ENCODE results near the gene BRD3OS.

BRD3OS gene

DNA sequence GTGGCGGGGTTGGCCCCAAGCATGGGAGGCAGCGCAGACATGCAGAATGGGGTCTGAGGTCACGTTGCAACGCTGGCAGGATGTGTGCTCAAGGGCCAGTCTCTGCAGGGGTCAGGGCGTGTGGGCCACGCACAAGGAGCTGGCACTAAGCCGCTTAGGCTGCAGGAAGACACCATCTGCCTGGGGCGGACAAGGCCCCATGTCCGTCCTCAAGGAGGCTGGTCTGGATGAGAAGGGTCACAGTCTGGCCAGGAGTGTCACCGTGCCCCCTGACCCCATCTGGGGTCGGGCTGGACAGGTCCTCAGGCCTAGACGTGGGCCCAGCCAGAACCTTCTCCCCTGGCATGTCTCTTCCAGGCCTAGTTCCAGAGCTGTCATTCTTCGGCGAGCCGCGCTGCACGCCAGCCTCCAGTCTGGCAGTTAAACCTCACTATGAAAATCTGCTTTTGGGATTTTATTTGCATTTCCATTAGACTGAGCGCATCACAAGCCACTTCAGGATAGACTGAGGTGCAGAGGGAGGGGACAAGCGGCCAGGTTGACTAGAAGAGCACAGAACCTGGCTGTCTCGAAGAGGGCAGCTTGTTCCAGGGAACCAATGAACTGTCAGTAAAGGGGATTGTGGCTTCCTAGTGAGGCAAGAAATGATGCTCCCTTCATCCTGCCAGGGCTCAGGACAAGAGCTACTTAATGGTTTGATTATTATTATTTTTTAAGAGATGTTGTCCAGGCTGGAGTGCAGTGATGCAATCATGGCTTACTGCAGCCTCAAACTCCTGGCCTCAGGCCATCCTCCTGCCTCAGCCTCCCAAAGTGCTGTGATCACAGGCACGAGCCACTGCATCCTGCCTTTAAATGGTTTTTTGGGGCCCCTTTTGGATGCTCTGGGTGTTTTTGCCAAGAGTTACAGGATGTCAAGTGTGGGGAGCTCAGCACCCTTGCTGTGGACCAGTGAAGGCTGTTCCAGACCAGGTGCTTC lies 4.3 kb downstream of the BRD3OS start:
- H3K36me3 ChIP-seq (ENCODE audit: control insufficient read depth, insufficient read depth, low read length) = peaks cover 52% of the 10 kb centered on the region

DNA sequence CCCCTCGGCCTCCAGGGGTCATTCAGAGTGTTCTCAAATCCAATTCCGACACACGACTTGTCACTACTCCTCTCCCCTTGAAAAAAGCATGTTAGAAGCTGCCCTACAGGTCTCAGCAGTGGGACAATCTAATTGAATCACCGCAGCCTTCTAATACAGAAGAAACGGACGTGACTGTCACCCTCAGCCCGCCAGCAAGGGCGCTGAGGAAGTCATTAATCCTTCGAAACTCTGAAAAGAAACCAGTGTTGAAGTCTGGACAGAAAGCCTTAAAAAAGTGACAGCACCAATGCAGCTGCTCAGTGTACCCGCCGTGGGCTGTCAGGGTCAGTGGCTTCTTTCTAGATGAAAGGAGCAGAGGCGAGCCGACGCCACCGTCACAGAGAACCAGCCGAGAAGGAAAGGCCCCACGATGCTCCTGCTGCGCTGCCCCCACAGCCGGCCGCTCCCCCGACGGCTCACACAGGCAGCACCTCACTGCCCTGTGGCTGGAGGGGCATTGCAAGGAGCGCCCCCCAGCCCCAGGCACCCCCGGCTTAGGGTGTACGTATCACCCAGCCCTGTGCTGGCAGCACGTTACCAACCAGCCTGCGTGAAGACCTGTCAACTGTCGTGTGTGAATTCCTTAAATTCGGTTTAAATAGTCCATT lies 5.7 kb downstream of the BRD3OS start:
- no peak overlapping the region for H3K27ac ChIP-seq (ENCODE audit: low read depth, low read length)
- H3K4me3 ChIP-seq (ENCODE audit: low read depth, low read length) = no peak overlapping the region
- H3K9me3 ChIP-seq (ENCODE audit: control insufficient read depth, insufficient read depth, low read depth, low read length) = no peaks in the 10 kb centered on the region
- peaks cover 66% of the 10 kb centered on the region for H3K36me3 ChIP-seq (ENCODE audit: control insufficient read depth, insufficient read depth, low read length)
- H3K9ac ChIP-seq (ENCODE audit: low read length) = no peak overlapping the region
- H3K27me3 ChIP-seq (ENCODE audit: control insufficient read depth, insufficient read depth, low read length) = no peaks in the 10 kb centered on the region
- peaks cover 7% of the 10 kb centered on the region; the same call in 1 of the 2 replicates for H3K4me1 ChIP-seq (ENCODE audit: control insufficient read depth, insufficient read depth, low read length)

More for the DNA sequence above, 4.3 kb downstream of the BRD3OS start:
- Histone ChIP-seq H3K4me3 (ENCODE audit: low read depth, low read length) (no peak overlapping the region), H3K9me3 (ENCODE audit: control insufficient read depth, insufficient read depth, low read depth, low read length) (no peaks in the 10 kb centered on the region), H3K9ac (ENCODE audit: low read length) (no peak overlapping the region), H3K4me1 (ENCODE audit: control insufficient read depth, insufficient read depth, low read length) (peaks cover 7% of the 10 kb centered on the region; the same call in 1 of the 2 replicates), H3K27me3 (ENCODE audit: control insufficient read depth, insufficient read depth, low read length) (no peaks in the 10 kb centered on the region), H3K27ac (ENCODE audit: low read depth, low read length) (no peak overlapping the region)

DNA sequence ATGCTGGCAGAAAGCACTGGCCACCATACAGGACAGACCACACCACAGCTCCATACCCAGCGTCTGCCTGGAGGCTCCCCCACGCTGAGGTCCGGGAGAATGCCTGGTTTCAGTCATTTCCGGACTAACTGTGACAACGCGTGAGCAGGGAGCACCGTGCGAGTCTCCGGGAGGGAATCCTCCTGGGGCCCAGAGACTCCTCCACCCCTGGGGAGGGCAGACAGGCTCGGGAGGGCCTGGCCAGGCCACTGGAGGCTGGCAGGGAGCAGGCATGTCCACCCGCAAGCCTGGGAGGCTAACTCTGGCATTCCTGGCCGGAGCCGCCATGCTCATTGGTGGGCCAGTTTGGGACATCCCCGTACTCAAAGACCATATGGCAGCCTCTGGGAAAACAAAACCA lies 6.5 kb downstream of the BRD3OS start:
- H3K4me1 ChIP-seq (ENCODE audit: control insufficient read depth, insufficient read depth, low read length) = no peaks in the 10 kb centered on the region; the same call in 1 of the 2 replicates
- no peak overlapping the region for H3K27ac ChIP-seq (ENCODE audit: low read depth, low read length)
- H3K27me3 ChIP-seq (ENCODE audit: control insufficient read depth, insufficient read depth, low read length) = no peaks in the 10 kb centered on the region
- H3K9ac ChIP-seq (ENCODE audit: low read length) = no peak overlapping the region
- no peak overlapping the region for H3K4me3 ChIP-seq (ENCODE audit: low read depth, low read length)
- H3K36me3 ChIP-seq (ENCODE audit: control insufficient read depth, insufficient read depth, low read length) = peaks cover 70% of the 10 kb centered on the region
- H3K9me3 ChIP-seq (ENCODE audit: control insufficient read depth, insufficient read depth, low read depth, low read length) = no peaks in the 10 kb centered on the region

- H3K9ac ChIP-seq (ENCODE audit: low read length) = no peak overlapping the region
- no peaks in the 10 kb centered on the region for H3K9me3 ChIP-seq (ENCODE audit: control insufficient read depth, insufficient read depth, low read depth, low read length)
- no peaks in the 10 kb centered on the region for H3K27me3 ChIP-seq (ENCODE audit: control insufficient read depth, insufficient read depth, low read length)
- H3K27ac ChIP-seq (ENCODE audit: low read depth, low read length) = no peak overlapping the region
- no peak overlapping the region for H3K4me3 ChIP-seq (ENCODE audit: low read depth, low read length)
- H3K4me1 ChIP-seq (ENCODE audit: control insufficient read depth, insufficient read depth, low read length) = no peaks in the 10 kb centered on the region
- H3K36me3 ChIP-seq (ENCODE audit: control insufficient read depth, insufficient read depth, low read length) = peaks cover 71% of the 10 kb centered on the region
Measured at GRCh38 chr9:134032456-134033222, 7.4 kb downstream of the BRD3OS start.

DNA sequence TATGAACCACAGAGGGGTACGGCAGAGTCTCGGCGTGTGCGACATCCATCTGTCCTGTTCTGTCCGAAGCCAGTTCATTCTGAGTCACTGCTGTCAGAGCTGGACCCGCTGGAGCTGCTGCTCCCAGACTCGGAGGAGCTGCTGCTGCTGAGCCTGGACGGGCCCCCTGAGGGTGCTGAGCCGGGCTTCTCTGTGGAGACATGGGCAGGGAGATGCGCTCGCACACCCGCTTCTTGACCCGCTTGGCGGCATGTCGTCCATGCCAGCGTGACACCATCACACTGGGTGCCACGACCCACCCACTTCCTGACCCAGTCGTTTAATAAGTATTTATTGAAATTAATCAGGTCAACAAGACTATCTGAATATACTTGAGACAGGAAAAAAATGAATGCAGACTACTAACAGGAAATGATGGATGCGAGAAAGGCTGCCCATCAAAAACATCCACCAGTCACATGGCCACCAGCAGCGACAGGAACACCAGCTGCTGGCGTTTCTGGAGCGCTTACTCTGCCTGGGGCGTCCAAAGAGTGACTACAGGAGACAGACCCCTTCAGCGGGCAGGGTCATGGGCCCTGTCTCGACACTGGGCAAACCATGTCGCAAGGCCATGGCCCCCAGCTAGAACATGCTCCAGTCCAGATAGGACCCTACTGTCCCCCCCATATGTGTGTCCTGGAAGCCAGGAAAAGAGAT lies 8.4 kb downstream of the BRD3OS start:
- peaks cover 78% of the 10 kb centered on the region for H3K36me3 ChIP-seq (ENCODE audit: control insufficient read depth, insufficient read depth, low read length)

GRCh38 chr9:134034215-134035040 lies 9.1 kb downstream of the BRD3OS start:
- no peaks in the 10 kb centered on the region for H3K4me1 ChIP-seq (ENCODE audit: control insufficient read depth, insufficient read depth, low read length)
- H3K36me3 ChIP-seq (ENCODE audit: control insufficient read depth, insufficient read depth, low read length) = peaks cover 81% of the 10 kb centered on the region
- H3K4me3 ChIP-seq (ENCODE audit: low read depth, low read length) = no peak overlapping the region
- H3K27ac ChIP-seq (ENCODE audit: low read depth, low read length) = no peak overlapping the region
- H3K9me3 ChIP-seq (ENCODE audit: control insufficient read depth, insufficient read depth, low read depth, low read length) = no peaks in the 10 kb centered on the region
- H3K27me3 ChIP-seq (ENCODE audit: control insufficient read depth, insufficient read depth, low read length) = no peaks in the 10 kb centered on the region
- H3K9ac ChIP-seq (ENCODE audit: low read length) = no peak overlapping the region

More for the DNA sequence above, 8.4 kb downstream of the BRD3OS start:
- H3K27me3 ChIP-seq (ENCODE audit: control insufficient read depth, insufficient read depth, low read length) = no peaks in the 10 kb centered on the region
- H3K27ac ChIP-seq (ENCODE audit: low read depth, low read length) = no peak overlapping the region
- no peak overlapping the region for H3K4me3 ChIP-seq (ENCODE audit: low read depth, low read length)
- H3K4me1 ChIP-seq (ENCODE audit: control insufficient read depth, insufficient read depth, low read length) = no peaks in the 10 kb centered on the region
- H3K9ac ChIP-seq (ENCODE audit: low read length) = no peak overlapping the region
- H3K9me3 ChIP-seq (ENCODE audit: control insufficient read depth, insufficient read depth, low read depth, low read length) = no peaks in the 10 kb centered on the region

GRCh38 chr9:134035041-134036039 lies 10.1 kb downstream of the BRD3OS start:
- Histone ChIP-seq H3K36me3 (ENCODE audit: control insufficient read depth, insufficient read depth, low read length) (peaks cover 90% of the 10 kb centered on the region), H3K27ac (ENCODE audit: low read depth, low read length) (no peak overlapping the region), H3K4me1 (ENCODE audit: control insufficient read depth, insufficient read depth, low read length) (no peaks in the 10 kb centered on the region), H3K9ac (ENCODE audit: low read length) (no peak overlapping the region), H3K9me3 (ENCODE audit: control insufficient read depth, insufficient read depth, low read depth, low read length) (no peaks in the 10 kb centered on the region), H3K27me3 (ENCODE audit: control insufficient read depth, insufficient read depth, low read length) (no peaks in the 10 kb centered on the region), H3K4me3 (ENCODE audit: low read depth, low read length) (no peak overlapping the region)

DNA sequence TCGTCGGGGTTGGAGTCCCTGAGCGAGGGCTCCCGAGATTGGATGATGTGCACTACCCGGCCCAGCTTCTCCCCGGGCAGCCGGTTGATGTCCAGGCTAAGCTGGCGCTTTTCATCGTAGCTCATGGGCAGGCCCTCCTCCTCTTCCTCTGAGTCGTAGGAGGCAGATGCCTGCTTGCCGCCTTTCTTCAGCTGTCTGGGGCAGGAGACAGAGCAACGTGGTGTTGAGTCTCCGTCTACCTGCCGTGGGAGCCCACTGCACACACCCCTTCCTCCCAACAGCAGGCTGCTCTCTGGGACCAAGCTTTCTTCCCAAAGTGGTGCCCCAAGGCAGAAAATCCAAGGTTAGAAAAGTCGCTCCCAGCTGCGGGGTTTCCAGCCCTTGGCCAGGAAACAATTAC lies 10.8 kb downstream of the BRD3OS start:
- H3K4me3 ChIP-seq (ENCODE audit: low read depth, low read length) = no peak overlapping the region
- H3K9me3 ChIP-seq (ENCODE audit: control insufficient read depth, insufficient read depth, low read depth, low read length) = no peaks in the 10 kb centered on the region
- no peak overlapping the region for H3K27ac ChIP-seq (ENCODE audit: low read depth, low read length)
- no peak overlapping the region for H3K9ac ChIP-seq (ENCODE audit: low read length)
- H3K27me3 ChIP-seq (ENCODE audit: control insufficient read depth, insufficient read depth, low read length) = no peaks in the 10 kb centered on the region
- peaks cover 90% of the 10 kb centered on the region for H3K36me3 ChIP-seq (ENCODE audit: control insufficient read depth, insufficient read depth, low read length)
- H3K4me1 ChIP-seq (ENCODE audit: control insufficient read depth, insufficient read depth, low read length) = no peaks in the 10 kb centered on the region

DNA sequence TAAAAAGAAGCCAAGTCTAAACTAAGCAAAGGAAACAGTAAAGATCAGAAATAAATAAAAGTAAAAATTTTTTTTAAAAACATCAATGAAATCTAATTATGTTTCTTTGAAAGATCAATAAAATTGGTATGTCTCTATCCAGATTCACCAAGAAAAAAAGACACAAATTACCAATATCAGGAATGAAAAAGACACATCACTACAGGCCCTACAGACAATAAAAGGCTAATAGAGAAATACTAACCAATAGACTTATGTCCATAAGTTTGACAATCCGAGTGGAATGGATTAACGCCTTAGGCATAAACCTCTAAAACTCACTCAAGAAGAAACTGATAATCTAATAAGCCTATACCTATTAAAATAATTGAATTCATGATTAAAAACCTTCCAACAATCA lies 12.4 kb downstream of the BRD3OS start:
- no peak overlapping the region for H3K4me3 ChIP-seq (ENCODE audit: low read depth, low read length)
- no peaks in the 10 kb centered on the region for H3K9me3 ChIP-seq (ENCODE audit: control insufficient read depth, insufficient read depth, low read depth, low read length)
- no peaks in the 10 kb centered on the region for H3K27me3 ChIP-seq (ENCODE audit: control insufficient read depth, insufficient read depth, low read length)
- H3K4me1 ChIP-seq (ENCODE audit: control insufficient read depth, insufficient read depth, low read length) = no peaks in the 10 kb centered on the region
- H3K36me3 ChIP-seq (ENCODE audit: control insufficient read depth, insufficient read depth, low read length) = peaks cover 90% of the 10 kb centered on the region
- no peak overlapping the region for H3K27ac ChIP-seq (ENCODE audit: low read depth, low read length)
- H3K9ac ChIP-seq (ENCODE audit: low read length) = no peak overlapping the region
